GM12865 (cell line): Measurements from ENCODE around the gene BOLL.
"Not testable (repeated sequence)": the region's sequence is repeated elsewhere in the genome, so short reads cannot be mapped to it uniquely, and the experiment has no call there.

ENCODE experiments used
- DNase-seq: peaks from one replicate; pipeline ENCODE4 v3.0.0; 2010; ENCODE audit warnings: low read depth
- H3K4me3 ChIP-seq: 2 replicates; pipeline ENCODE4 v1.5.1; 2011; ENCODE audit warnings: mild to moderate bottlenecking, low read depth, low read length, control low read depth
- TF ChIP-seq, protein P1 (sequence below): IDR thresholded peaks from 2 replicates; pipeline ENCODE4 v1.5.1; 2011; ENCODE audit warnings: low read length, control low read depth, low read depth, inconsistent platforms; ENCODE audit not compliant: insufficient read depth; ENCODE audit errors: missing control alignments

Gene BOLL

DNA sequence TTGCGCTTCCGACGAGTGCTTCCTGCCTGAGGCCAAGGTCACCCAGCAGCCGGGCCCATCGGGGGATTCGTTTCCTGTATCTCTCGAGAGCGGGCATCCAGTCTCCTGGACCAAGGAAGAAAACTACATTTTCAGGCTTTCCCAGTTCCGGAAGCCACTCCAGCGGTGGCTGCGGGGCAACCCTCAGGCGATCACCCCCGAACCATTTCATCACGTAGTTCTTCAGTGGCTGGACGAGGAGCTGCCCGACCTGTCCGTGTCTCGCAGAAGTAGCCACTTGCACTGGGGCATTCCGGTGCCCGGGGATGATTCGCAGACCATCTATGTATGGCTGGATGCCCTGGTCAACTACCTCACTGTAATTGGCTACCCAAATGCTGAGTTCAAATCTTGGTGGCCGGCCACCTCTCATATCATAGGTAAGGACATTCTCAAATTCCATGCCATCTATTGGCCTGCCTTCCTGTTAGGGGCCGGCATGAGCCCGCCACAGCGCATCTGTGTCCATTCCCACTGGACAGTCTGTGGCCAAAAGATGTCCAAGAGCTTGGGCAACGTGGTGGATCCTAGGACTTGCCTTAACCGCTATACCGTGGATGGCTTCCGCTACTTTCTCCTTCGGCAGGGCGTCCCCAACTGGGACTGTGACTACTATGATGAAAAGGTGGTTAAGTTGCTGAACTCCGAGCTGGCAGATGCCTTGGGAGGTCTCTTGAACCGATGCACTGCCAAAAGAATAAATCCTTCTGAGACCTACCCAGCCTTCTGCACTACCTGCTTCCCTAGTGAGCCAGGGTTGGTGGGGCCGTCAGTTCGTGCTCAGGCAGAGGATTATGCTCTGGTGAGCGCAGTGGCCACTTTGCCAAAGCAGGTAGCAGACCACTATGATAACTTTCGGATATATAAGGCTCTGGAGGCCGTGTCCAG, 78.9 kb downstream of the BOLL start:
- DNase-seq: peak; percentile 72
- H3K4me3 ChIP-seq: peak overlapping the region; percentile 83
- TF ChIP-seq, protein P1, sequence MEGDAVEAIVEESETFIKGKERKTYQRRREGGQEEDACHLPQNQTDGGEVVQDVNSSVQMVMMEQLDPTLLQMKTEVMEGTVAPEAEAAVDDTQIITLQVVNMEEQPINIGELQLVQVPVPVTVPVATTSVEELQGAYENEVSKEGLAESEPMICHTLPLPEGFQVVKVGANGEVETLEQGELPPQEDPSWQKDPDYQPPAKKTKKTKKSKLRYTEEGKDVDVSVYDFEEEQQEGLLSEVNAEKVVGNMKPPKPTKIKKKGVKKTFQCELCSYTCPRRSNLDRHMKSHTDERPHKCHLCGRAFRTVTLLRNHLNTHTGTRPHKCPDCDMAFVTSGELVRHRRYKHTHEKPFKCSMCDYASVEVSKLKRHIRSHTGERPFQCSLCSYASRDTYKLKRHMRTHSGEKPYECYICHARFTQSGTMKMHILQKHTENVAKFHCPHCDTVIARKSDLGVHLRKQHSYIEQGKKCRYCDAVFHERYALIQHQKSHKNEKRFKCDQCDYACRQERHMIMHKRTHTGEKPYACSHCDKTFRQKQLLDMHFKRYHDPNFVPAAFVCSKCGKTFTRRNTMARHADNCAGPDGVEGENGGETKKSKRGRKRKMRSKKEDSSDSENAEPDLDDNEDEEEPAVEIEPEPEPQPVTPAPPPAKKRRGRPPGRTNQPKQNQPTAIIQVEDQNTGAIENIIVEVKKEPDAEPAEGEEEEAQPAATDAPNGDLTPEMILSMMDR: no peak

DNA sequence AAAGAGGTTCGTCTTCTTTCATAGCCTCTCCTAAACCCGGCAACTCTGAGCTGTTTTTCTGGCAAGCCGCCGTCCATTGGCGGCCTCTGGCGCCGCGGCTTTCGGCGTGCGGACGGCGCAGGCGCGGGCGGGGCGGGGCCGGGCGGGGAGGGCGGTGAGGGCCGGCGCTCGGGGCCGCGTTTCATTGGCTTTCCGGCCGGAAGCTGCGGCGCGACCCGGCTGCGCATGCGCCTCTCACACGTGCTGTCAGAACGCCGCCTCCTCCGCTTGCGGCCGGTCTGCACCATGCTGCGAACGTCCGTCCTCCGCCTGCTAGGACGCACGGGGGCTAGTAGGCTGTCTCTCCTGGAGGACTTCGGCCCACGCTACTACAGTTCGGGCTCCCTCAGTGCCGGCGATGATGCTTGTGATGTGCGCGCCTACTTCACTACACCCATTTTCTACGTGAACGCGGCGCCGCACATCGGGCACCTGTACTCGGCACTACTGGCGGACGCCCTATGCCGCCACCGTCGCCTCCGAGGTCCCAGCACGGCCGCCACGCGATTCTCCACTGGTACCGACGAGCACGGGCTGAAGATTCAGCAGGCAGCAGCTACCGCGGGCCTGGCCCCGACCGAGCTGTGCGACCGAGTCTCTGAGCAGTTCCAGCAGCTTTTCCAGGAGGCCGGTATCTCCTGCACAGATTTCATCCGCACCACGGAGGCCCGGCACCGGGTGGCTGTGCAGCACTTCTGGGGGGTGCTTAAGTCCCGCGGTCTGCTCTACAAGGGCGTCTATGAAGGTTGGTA, 79.8 kb downstream of the BOLL start, which contains the start of gene MARS2:
MARS2 (plus strand) TSS at position 249 of the 791 bp plus-strand sequence; CDS start at position 286, 37 bp downstream.
- peak; percentile 97 for DNase-seq
- H3K4me3 ChIP-seq: peak within 1 kb of the TSS; percentile 83
- TF ChIP-seq, protein P1: no peak

DNA sequence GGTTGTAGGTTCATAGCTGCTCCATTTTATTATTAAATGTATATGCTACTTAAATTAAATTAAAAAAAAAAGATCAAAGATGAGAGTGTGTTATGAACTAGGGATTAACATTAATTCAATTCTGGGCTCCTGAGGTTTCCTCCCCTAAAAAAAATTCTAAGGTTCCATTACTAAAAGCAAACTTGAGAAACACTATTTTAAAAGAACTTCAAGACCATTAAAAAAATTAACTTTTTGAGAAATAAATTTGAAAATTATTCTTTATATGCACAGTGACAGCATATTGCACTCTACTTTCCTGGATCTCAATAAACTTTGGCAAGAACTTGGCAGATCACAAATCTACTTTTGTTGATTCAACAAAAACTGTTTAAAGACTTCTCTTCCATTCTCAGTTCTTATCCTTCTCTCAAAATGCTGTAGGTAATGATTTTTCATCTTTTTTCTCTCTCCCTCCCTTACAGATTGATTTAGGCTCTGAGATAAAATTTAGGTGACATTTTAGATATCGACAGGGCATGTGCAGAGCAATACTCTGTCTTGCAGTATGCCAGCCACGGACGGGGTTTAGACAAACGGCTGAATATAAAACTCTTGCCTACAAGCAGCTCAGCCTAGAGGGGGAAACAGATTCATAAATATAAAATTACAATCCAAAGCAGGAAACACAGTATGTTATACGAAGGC, 80.5 kb downstream of the BOLL start:
- H3K4me3 ChIP-seq: peak overlapping the region; percentile 79
- TF ChIP-seq, protein P1: no peak
- DNase-seq: no peak

DNA sequence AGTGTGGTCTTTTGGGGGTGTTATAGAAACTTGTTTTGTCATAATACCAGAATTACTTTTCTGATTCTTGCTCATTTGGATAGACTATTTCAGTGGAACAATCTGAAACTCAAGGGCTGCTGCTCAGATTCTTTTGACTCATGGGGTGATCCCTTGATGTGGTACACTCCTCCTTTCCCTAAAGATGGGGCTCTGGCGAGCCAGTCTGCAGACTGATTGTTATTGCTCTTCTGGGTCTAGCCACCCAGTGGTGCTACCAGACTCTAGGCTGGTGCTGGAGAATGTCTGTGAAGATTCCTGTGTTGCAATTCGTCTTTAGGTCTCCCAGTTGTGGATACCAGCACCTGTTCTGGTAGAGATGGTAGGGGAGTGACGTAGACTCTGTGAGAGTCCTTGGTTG, 84.2 kb downstream of the BOLL start:
- TF ChIP-seq, protein P1: no peak
- no peak overlapping the region for H3K4me3 ChIP-seq
- peak; percentile 30 for DNase-seq

DNA sequence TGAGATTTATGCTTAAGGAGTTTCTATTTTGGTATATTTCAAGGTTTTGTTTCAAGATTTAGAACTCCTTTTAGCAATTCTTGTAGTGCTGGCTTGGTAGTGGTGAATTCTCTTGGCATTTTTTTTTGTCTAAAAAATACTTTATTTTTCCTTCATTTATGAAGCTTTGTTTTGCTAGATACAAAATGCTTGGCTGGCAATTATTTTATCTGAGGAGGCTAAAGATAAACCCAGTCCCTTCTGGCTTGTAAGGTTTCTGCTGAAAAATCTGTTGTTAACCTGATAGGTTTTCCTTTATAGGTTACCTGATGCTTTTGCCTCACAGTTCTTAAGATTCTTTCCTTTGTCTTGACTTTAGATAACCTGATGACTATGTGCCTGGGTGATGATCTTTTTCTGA, 85.4 kb downstream of the BOLL start:
- not testable (repeated sequence) for DNase-seq, H3K4me3 ChIP-seq

DNA sequence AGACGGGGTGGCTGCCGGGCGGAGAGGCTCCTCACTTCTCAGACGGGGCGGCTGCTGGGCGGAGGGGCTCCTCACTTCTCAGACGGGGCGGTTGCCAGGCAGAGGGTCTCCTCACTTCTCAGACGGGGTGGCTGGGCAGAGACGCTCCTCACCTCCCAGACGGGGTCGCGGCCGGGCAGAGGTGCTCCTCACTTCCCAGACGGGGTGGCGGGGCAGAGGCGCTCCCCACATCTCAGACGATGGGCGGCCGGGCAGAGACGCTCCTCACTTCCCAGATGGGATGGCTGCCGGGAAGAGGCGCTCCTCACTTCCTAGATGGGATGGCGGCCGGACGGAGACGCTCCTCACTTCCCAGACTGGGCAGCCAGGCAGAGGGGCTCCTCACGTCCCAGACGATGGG, 88.5 kb downstream of the BOLL start:
- DNase-seq, H3K4me3 ChIP-seq: not testable (repeated sequence)

DNA sequence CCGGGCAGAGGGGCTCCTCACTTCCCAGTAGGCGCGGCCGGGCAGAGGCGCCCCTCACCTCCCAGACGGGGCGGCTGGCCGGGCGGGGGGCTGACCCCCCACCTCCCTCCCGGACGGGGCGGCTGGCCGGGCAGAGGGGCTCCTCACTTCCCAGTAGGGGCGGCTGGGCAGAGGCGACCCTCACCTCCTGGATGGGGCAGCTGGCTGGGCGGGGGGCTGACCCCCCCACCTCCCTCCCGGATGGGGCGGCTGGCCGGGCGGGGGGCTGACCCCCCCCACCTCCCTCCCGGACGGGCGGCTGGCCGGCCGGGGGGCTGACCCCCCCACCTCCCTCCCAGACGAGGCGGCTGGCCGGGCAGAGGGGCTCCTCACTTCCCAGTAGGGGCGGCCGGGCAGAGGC, 89.1 kb downstream of the BOLL start:
- DNase-seq, H3K4me3 ChIP-seq: not testable (repeated sequence)

DNA sequence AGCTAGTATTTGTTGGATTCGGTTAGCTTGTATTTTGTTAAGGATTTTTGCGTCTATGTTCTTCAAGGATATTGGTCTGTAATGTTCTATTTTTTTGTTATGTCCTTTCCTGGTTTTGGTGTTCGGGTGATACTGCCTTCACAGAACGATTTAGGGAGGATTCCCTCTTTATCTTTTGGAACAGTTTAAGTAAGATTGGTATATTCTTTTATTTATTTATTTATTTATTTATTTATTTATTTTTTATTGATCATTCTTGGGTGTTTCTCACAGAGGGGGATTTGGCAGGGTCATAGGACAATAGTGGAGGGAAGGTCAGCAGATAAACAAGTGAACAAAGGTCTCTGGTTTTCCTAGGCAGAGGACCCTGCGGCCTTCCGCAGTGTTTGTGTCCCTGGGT, 89.9 kb downstream of the BOLL start:
- not testable (repeated sequence) for DNase-seq, H3K4me3 ChIP-seq
